HG03135 (cell line): ENCODE measurements around the gene PNKD.
A peak's percentile ranks its signal among the peaks of the same experiment; 100 is the strongest.
"Not testable (repeated sequence)": the region's sequence is repeated elsewhere in the genome, so short reads cannot be mapped to it uniquely, and the experiment has no call there.

Source experiments
- ATAC-seq: cut with Tn5 transposase; IDR thresholded peaks from one replicate; pipeline ENCODE4 v1.9.1; 2021; ENCODE audit warnings: mild to moderate bottlenecking, moderate library complexity; ENCODE audit not compliant: unreplicated experiment

The PNKD gene

DNA sequence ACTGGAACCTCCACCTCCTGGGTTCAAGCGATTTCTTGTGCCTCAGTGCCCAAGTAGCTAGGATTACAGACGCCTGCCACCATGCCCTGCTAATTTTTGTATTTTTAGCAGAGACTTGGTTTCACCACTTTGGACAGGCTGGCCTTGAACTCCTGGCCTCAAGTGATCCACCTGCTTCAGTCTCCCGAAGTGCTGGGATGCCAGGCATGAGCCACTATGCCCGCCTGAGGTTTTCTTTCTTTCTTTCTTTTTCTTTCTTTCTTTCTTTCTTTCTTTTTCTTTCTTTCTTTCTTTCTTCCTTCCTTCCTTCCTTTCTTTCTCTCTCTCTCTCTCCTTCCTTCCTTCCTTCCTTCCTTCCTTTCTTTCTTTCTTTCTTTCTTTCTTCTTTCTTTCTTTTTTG lies 44.4 kb downstream of the PNKD start:
- ATAC-seq, result not testable (repeated sequence)

GRCh38 chr2:218315397-218315796 lies 45.1 kb downstream of the PNKD start:
- ATAC-seq, result no peak

DNA sequence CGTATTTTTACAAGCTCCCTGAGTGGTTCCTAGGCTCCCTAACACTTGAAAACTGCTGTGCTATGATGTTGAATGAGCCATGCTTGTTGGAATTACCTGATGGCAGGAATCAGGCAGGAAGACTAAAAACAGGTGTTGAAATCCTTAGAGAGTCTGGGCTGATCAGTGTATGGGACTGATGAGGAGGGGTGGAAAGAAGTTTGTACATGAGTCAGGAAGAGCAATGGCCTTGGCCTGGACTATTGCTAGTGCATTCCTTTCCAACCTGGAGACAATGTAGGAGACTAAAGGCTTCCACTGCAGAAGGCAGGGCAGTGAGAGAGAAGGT lies 46.9 kb downstream of the PNKD start:
- no peak for ATAC-seq

GRCh38 chr2:218317835-218318234 lies 47.5 kb downstream of the PNKD start:
- ATAC-seq, result no peak

GRCh38 chr2:218318241-218318640 lies 47.9 kb downstream of the PNKD start:
- no peak for ATAC-seq

GRCh38 chr2:218319813-218320365 lies 49.6 kb downstream of the PNKD start:
- no peak for ATAC-seq

DNA sequence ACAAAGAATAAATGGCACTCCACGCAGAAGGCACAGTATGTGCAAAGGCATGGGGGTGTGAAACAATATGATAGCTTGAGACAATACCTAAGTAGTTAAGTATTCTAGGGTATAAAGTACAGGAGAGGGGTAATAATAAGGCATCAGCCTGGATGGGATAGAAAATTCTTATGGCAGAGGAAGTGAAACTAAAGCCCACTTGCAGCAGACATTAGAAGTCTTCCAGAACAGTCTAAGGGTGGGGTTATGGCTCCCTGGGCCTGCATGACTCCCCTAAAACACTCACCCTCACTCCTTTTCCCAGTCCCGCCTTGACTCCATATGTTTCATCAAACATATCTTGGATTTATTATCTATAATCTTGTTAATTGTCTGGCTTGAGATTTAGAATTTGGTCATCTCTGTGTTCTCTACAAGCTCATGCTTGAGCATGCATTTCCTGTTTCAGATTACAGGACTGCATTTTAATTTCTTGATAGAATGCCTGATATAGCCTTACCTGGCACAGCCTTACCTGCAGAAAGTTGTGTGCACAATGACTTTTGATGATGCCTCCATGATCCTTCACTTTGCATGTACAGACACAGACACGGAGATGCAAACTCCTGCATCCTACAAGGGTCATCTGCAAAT lies 50.5 kb downstream of the PNKD start:
- no peak for ATAC-seq

- ATAC-seq, result peak; percentile 62
Measured at GRCh38 chr2:218322768-218323525, 52.6 kb downstream of the PNKD start.

DNA sequence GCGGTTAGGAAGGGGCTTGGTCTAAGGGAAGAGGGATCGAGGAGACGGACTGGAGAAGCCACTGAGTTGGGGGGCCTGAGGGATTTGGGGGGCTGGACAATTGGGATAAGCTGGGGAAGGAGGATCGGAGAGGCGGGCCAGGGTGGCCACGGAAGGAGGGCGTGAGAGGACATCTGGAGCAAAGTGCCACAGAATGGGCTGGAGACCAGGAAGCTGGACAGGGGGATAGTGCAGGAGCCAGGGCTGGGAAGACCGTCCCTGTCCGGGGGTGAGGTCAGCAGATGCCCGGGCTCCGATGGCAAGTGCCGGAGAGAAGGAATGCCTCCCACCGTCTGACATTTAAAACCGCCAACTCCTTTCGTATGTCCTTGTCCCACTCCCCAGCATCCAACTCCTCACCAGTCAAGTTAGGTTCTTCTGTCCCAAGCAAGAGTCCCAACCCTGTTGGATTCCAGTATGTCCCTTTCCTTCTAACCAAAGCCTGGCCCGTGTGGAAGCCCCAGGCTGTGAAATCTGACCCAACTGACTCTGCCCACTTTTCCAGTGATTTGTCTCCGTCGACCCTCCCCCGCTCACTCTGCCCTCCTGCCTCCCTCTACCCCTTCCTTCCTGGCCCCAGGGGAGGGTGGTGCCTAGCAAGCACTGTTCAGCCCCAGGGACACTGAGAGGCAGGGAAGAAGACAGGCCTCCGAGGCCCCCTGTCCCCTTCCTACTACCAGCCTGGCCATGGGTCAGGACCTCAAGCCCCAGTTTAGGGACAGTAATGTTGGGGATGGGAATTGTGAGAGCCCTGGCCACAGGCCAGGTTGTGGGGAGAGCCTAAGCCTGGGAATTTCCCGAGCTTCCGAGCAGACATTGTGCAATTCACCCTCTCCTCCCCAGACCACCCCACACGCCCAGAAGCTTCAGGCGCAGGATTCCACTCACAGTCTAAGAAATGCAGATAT lies 53.5 kb downstream of the PNKD start:
- ATAC-seq, result no peak

DNA sequence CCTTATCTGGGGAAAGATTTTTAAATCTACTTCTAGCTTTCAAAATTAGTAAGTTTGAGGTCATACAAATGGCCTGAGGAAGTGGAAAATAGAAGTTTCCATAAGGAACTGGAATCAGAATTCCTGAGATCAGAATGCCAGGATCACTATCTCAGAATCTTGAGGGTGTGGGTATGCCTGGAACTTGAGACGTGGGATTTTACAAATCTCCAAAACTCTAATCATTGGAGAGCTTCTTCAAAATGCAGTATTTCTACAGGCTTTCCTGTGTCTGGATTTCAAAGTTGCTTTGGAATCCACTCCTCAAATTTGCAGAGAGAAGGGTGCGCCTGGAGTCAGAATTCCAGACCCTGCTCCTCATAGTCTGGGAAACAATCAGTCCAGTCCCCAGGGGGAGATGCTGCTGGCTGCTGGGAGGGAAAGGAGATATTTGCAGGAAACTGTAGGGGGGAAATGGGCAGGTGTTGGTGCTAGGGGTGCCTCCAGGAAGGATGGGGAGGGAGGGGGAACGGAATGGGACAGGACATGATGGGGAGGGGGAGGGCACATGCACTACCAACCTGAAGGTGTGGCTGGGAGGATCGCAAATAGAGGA lies 55.3 kb downstream of the PNKD start:
- ATAC-seq, result no peak

- ATAC-seq, result no peak
Measured at GRCh38 chr2:218326315-218326714, 56.0 kb downstream of the PNKD start.

DNA sequence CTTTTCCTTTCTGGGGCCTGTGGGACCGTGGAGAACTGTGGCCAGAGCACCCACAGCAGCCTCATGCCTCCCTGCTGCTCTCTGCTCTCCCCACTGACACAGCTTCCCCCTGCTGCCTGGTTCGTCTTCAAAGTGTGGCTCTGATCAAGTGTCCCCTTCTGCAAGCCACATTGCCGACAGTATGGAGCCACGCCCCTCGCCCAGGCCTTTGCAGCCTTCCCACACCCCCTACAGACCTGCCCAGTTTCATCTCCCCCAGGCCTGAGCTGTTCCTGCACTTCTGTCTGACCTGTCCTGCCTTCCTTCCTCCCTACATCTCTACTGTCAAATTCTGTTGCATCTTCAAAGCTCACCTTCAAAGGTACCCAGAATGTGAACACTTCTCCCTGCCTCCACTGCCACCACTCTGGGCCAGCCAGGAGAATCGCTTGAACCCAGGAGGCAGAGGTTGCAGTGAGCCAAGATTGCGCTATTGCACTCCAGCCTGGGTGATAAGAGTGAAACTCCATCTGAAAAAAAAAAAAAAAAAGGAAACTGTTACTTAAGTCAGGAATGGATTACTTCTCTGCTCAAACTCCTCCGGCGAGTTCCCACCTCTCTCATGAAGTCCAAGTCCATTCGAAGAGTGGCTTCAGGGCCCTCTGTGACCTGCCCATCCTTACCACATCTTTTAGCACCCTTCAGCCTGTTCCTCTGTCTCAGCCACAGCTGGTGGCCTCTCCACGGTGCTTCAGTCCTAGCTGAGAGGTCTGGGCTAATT lies 57.3 kb downstream of the PNKD start:
- ATAC-seq, result no peak

- ATAC-seq, result no peak
Measured at GRCh38 chr2:218328294-218328693, 58.0 kb downstream of the PNKD start.

DNA sequence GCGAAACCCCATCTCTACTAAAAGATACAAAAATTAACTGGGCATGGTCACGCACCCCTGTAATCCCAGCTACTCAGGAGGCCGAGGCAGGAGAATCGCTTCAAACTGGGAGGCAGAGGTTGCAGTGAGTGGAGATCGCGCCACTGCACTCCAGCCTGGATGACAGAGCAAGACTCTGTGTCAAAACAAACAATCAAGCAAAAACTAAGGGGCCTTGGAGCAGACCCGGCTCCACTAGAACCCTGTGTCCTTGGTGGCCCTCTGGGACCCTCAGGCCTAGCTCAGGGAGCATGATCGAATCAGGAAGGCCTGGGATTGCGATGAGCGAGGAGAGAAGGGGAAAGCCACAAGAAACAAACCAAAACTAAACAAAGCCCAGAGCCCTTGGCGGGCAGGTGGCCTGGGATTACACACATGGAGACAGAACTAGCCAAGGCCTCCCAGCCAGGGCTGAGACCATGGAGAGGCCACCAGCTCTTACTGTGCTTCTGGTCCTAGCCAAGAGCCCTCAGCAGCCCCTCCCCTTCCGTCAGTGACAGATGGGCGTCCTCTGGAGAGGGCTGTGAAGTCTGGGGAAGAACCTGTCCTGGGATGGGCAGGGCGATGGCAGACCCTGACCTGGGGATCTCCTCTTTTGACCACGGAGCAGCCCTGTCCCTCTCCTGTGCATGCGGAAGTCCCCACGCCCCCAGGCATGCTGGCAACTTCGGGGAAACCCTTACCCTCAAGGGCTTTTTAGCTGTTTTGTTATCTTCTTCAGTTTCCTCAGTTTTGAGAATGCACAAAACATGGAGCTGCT lies 58.9 kb downstream of the PNKD start:
- peak; percentile 35 for ATAC-seq

GRCh38 chr2:218329826-218330593 lies 59.7 kb downstream of the PNKD start:
- peak; percentile 45 for ATAC-seq

- no peak for ATAC-seq
Measured at GRCh38 chr2:218331745-218332144, 61.4 kb downstream of the PNKD start.

- no peak for ATAC-seq
Measured at GRCh38 chr2:218332288-218332687, 62.0 kb downstream of the PNKD start.

GRCh38 chr2:218332920-218333645 lies 62.8 kb downstream of the PNKD start:
- ATAC-seq, result no peak
